ENCODE results near the gene CTNNA3. TPM values are rescaled to one million over a fixed set of nuclear protein-coding genes. Genes with fewer than 3 reads are reported as not detected.

The CTNNA3 gene
- total and polyA plus RNA-seq, 2 of the 4 experiments (the other 2 are of a cell fraction): 0.19 to 0.90 TPM

- Histone ChIP-seq H2BK15ac (ENCODE audit: low read depth, low read length) (no peak overlapping the region), H3K14ac (replicated peaks; ENCODE audit: low read depth, low read length) (no peak overlapping the region), H3K9ac (ENCODE audit: low read depth, low read length) (no peak overlapping the region), H4K91ac (ENCODE audit: insufficient read depth, low read depth, low read length) (no peak overlapping the region), H3K23ac (ENCODE audit: low read depth, low read length) (no peak overlapping the region), H3K4me1 (ENCODE audit: control insufficient read depth, insufficient read depth, low read length) (no peaks in the 10 kb centered on the region), H3K27me3 (ENCODE audit: control insufficient read depth, insufficient read depth, low read length) (no peaks in the 10 kb centered on the region), H2BK20ac (ENCODE audit: low read depth, low read length) (no peak overlapping the region), H3K18ac (ENCODE audit: low read depth, low read length) (no peak overlapping the region), H3K4me2 (ENCODE audit: low read depth, low read length) (no peak overlapping the region), H3K9me1 (ENCODE audit: insufficient read depth, low read length) (no peaks in the 10 kb centered on the region), H3K79me1 (ENCODE audit: low read depth in 1 of 2, low read length in 2 of 2) (no peaks in the 10 kb centered on the region), H3K56ac (ENCODE audit: extremely low read depth, insufficient read depth, low read length) (no peak overlapping the region), H2AK5ac (ENCODE audit: low read depth, low read length) (no peak overlapping the region), H4K20me1 (ENCODE audit: insufficient read depth, low read length) (no peaks in the 10 kb centered on the region), H2AFZ (replicated peaks; ENCODE audit: low read length, poor library complexity) (no peak overlapping the region), H2AK9ac (replicated peaks; ENCODE audit: low read depth, low read length, poor library complexity) (no peak overlapping the region), H3K27ac (ENCODE audit: insufficient read depth, low read length) (no peak overlapping the region), H4K8ac (ENCODE audit: low read depth in 2 of 2, low read length in 2 of 2) (no peak overlapping the region), H3K4ac (ENCODE audit: low read depth, low read length) (no peak overlapping the region), H3K36me3 (ENCODE audit: control insufficient read depth, insufficient read depth, low read length) (no peaks in the 10 kb centered on the region), H4K5ac (ENCODE audit: low read depth, low read length) (no peak overlapping the region), H3K4me3 (ENCODE audit: insufficient read depth, low read depth, low read length) (no peak overlapping the region), H2BK5ac (ENCODE audit: low read depth, low read length, poor library complexity, severe bottlenecking) (no peak overlapping the region), H3K9me3 (ENCODE audit: control insufficient read depth, insufficient read depth, low read length) (no peaks in the 10 kb centered on the region), H2BK120ac (ENCODE audit: low read depth, low read length) (no peak overlapping the region)
- no peak for TF ChIP-seq CEBPB (IDR thresholded peaks at IDR 0.05; ENCODE audit: low read depth, low read length)
- TF ChIP-seq MAFK (IDR thresholded peaks at IDR 0.05; ENCODE audit: low read depth, low read length): peak; percentile 93
- no peak for DNase-seq
- in situ Hi-C loops (cut with MboI; ENCODE audit: low sequenced_read_pairs): no loop called here
- ChIA-PET POLR2A (ENCODE audit: unreplicated experiment) (no interaction called here), CTCF (no interaction called here)
- intact Hi-C loops (cut with micrococcal nuclease): no loop called here
- dilution Hi-C loops (cut with HindIII; ENCODE audit: low sequenced_read_pairs, unreplicated experiment): no loop called here
- no TSS peak for BruUV-seq (replicated peaks)
- no peak for ATAC-seq (ENCODE audit: low read depth)
Observed at GRCh38 chr10:66284621-66285020, 1411.4 kb downstream of the CTNNA3 start.
